Ramos (cell line): ENCODE measurements around the gene PUSL1.

Experiments used
- in situ Hi-C: fragments of 300-500 bp; cut with MboI; formaldehyde crosslinking; loops from one replicate; pipeline ENCODE4 v1.14.3; 2022; ENCODE audit warnings: low sequenced_read_pairs; ENCODE audit not compliant: unreplicated experiment

Gene PUSL1

GRCh38 chr1:1307923-1308755, at the start of gene PUSL1, which contains the start of gene ACAP3:
Gene PUSL1 (plus strand): TSS chr1:1308597. CDS start chr1:1308644, 47 bp downstream.
Gene ACAP3 (minus strand): TSS chr1:1307930. CDS start chr1:1307815, 115 bp downstream.
- in situ Hi-C loops, result no loop called here

DNA sequence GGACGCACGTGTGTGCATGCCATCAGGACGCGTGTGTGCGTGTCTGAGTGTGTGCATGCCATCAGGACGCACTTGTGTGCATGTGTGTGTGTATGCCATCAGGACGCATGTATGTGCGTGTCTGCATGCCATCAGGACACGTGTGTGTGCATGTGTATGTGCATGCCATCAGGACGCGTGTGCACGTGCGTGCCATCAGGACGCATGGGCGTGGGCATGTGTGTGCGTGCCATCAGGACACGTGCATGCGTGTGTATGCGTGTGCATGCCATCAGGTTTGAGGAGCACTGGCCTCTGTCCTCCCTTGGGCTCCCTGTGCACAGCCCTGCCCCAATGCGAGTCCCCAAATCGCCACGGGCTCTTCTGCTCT, 49.3 kb upstream of the PUSL1 start:
- in situ Hi-C loops, result no loop called here

- in situ Hi-C loops, result no loop called here
These were observed 48.9 kb upstream of the PUSL1 start for GRCh38 chr1:1259540-1259939.

GRCh38 chr1:1259951-1260600, 48.3 kb upstream of the PUSL1 start:
- in situ Hi-C loops, result no loop called here

GRCh38 chr1:1260843-1261560, 47.4 kb upstream of the PUSL1 start:
- in situ Hi-C loops, result no loop called here

DNA sequence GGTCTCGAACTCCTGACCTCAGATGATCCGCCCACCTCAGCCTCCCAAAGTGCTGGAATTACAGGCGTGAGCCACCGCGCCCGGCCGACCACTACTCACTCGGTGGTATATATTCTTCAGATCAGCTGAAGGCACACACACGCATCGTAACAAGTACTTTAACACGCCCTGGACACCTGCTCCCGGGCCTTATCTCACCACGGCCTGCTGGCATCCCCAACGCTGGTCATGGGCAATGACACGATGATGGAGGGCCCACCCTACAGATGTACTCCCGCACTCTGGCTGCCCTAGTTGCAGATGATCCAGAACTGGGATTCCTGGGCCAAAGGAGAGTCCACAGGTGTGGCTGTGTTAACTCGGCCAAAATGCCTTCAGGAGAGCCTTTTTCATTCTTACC, 46.3 kb upstream of the PUSL1 start:
- in situ Hi-C loops, result no loop called here

- in situ Hi-C loops, result no loop called here
These were observed 45.6 kb upstream of the PUSL1 start for GRCh38 chr1:1262758-1263157.

GRCh38 chr1:1264026-1264425, 44.4 kb upstream of the PUSL1 start:
- in situ Hi-C loops, result no loop called here

GRCh38 chr1:1264868-1265272, 43.5 kb upstream of the PUSL1 start:
- in situ Hi-C loops, result no loop called here

GRCh38 chr1:1267488-1268283, 40.7 kb upstream of the PUSL1 start:
- in situ Hi-C loops, result no loop called here

GRCh38 chr1:1268284-1268682, 40.1 kb upstream of the PUSL1 start:
- in situ Hi-C loops, result no loop called here

DNA sequence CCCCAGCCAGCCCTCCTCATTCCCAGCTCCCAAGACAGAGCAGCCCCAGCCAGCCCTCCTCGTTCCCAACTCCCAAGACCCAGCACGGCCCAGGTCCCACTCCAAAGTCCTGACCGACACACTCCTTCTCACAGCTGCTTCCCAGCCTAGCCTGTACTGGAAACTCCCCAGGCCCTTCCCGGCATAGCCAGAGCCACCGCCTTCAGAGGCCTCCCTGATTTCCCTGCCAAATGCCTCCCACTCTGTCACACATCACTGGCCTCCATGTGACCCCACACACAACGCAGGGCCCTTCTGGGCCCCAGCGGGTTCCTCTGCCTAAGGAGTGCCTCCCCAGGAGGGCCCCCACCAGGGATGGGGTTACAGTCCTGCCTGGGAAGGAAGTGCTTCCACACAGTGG, 37.6 kb upstream of the PUSL1 start:
- in situ Hi-C loops, result no loop called here

DNA sequence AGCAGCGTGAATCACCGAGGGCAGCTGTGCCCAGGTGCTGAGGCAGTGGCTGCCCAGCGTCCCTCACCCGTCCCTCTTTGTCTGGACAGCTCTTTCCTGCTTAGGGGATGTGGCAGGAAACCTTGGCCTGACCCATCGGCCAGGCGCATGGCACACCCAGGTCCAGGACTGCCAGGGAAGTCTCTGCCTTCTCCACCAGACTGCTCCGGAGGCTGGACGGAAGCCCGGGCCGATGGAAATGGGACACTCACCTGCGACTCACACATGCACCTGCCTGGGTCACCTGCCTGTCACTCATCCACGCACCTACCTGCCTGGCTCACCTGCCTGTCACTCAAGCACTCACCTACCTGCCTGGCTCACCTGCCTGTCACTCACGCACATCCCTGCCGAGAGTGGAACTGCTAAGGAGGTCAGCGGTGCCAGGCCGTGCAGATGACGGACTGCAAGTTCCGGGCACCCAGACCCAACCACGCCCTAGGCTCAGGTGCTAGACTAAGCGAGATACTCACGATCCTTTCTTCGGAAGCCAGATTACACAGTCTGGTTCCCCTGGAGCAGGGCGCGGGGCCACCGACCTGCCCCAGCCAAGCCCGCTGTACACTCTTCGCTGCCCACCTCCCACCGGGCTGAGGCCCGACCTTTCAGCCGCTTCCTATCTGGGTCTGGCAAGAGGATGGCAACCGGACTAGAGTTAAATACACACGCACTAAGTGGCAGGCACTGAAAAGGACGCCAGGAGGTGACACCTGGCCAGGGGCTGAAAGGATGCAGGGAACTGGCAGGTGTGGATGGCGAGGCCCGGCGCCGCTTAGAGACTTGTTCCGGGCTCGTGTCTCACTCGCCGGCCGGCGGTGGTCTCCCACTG, 35.8 kb upstream of the PUSL1 start:
- in situ Hi-C loops, result no loop called here

GRCh38 chr1:1273209-1273511, 35.2 kb upstream of the PUSL1 start:
- in situ Hi-C loops, result no loop called here

DNA sequence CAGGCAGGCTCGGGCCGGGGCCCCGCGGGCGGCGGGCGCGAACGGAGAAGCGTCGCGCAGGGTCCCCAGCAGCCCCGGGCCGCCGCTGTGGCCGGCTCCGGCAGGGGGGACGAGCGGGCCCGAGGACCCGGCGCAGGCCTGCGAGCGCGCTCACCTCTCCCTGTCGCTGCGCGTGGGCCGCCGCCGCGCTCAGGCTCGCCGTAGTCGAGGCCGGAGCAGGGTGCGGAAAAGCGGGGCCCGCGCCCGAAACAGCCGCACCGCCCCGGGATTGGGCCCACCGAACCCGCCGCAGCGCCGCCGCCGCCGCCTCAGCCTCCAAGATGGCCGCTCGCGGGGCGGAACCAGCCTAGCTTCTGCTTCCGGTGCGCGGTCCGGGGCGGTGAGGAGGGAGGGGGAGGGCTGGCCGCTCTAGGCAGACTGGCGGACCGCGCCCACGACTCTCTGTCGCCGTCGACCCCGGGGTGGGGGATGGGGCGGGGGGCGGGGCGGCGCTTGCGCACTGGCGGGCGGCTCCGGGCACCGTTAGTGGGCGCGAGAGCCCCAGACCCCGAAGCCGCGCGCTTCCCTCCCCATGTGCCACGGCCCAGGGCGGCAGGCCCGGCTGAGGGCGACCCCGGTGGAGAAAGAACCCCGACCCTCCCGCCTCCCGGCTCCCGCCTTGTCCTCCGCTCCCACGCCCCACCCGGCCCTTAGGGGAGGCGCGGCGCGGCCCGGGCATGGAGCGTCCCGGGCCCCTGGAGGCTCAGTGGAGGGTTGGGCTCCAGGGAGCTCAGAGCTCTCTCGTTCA, 34.7 kb upstream of the PUSL1 start, which contains the start of gene UBE2J2:
TSS of gene UBE2J2 (minus strand) at position 343 of the 787 bp plus-strand sequence. CDS start 5,862 bp downstream, outside the sequence.
- in situ Hi-C loops, result no loop called here

GRCh38 chr1:1274299-1274930, 34.0 kb upstream of the PUSL1 start:
- in situ Hi-C loops, result no loop called here

GRCh38 chr1:1274931-1275431, 33.4 kb upstream of the PUSL1 start:
- in situ Hi-C loops, result no loop called here

GRCh38 chr1:1275836-1276235, 32.6 kb upstream of the PUSL1 start:
- in situ Hi-C loops, result no loop called here
